Measurements from ENCODE around the gene CLMP.
"Not testable (repeated sequence)": the region's sequence is repeated elsewhere in the genome, so short reads cannot be mapped to it uniquely, and the experiment has no call there.

Gene CLMP

DNA sequence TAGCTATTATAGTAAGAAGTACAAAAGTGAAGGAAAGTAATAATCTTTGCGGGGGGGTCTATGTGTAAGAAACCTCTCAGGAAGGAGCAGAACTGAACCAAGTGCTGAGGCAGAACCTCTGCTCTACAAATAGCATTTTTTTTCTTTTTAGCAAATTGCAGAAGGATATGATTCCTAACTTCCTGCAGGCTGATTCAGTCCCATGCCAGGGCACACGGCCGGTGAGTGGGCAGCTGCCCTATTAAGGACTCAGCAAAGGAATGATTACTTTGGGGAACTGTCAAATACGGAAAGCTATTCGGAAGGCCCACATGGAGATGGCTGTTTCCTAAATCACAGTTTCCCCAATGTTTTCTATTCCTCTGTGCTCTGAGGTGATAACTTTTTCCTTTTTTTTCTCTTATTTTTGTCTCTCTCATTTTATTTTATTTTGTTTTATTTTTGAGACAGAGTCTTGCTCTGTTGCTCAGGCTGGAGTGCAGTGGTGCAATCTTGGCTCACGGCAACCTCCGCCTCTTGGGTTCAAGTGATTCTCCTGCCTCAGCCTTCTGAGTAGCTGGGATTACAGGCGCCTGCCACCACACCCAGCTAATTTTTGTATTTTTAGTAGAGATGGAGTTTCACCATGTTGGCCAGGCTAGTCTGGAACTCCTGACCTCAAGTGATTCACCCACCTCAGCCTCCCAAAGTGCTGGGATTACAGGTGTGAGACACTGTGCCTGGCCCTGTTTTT, 62.8 kb downstream of the CLMP start:
- not testable (repeated sequence) for DNase-seq

DNA sequence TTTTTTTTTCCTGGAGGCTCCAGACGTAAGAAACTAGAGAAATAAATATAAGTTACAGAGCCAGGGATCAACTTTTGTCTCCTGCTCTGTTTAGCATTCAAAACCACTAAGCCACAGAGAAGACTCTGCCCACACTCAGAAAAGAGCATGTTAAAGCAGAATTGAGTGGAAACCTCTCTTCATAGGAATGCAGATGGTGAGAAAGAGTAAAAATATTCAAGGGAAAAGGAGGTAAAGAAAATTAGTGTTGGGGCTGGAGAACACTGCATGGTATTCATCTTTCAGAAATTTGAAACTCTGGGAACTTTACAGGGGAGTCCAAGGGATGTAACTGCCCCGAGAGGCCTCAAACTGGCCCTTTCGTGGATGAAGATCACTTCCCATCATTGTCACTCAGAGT, 65.1 kb downstream of the CLMP start:
- DNase-seq: peak; percentile 38

DNA sequence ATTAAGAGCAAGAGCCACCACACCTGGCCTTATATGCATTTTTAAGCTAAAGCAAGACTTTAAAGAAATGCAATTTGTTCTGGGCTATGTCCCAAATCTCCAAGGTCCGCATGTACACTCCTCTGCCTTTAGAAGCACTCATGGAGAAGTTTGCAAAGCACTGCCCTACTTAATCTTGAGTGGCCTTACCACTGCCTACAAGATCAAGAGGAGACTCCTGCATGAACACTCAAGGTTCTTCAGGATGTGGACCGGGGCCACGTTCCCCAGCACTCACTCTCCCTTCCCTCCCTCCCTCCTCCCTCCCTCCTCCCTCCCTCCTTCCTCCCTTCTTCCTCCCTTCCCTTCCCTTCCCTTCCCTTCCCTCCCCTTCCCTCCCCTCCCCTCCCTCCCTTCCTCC, 69.9 kb downstream of the CLMP start:
- DNase-seq: no peak

DNA sequence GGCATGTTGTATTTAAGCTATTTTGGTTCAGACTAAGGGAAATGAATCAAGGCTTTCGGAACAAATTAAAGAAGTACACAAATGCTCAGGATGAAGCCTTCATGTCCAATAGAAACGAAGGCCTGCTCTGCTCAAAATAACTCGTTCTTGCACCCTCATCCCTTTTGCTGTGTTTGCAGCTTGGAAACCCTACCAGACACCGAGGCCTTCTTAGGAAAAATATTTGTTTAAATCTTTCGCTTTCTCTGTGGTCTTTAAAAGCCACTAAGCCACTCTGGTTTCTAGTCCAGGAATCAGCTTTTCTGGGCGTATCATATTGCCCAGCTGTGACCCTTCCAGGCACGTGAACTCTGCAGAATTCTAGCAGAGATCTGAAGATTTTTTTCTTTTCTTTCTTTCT, 72.2 kb downstream of the CLMP start:
- DNase-seq: peak; percentile 21

DNA sequence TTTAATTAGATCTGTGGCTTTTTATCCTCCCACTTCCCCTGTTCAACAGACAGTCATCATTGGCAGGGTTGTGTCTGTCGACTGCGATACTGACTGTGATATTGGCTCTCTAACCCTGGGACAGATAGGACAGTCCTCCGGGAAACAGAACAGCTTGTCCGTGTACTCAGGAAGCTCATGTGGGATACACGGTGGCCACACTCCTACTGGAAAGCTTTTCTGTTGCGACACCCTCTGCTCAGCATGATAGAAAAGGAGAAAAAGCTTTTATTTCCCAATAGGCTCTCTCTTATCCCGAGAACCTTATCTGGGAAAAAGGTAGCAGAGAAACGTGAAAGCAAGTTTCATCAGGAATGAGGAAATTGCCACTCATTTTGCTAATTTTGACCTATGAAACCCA, 72.7 kb downstream of the CLMP start:
- DNase-seq: peak; percentile 73

DNA sequence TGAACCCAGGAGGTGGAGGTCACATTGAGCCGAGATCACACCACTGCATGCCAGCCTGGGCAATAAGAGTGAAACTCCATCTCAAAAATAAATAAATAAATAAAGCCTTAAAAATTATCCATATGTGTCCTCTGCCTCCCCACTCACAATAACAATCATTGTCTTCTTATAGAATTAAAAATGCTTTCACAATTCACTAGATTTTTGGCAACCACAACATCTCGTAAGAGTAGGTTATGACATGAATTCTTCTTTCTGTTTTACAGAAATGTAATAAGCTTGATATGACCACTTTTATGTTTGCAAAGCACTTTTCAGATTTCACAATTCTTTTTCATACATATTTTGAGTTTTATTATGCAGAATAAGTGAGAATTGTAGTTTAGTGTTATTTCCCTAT, 78.6 kb downstream of the CLMP start:
- no peak for DNase-seq

DNA sequence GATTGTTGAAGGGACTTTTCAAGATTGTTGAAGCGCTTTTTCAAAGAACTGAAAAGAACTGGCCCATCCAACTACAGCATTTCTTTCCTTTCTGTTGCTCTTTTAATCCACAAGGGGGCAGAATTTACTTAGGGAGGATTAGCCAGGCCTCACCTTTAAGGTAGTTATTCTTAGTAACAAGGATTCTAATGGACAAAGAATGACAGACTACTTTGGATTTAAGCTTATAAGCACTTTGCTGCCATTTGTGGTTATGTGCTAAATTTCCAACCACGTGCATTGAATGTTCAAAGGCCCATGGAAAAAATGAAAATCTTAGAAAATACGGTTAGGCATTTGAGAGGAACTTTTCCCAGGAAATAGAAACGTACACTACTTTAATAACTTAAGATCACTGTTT, 83.6 kb downstream of the CLMP start:
- DNase-seq: peak; percentile 61

DNA sequence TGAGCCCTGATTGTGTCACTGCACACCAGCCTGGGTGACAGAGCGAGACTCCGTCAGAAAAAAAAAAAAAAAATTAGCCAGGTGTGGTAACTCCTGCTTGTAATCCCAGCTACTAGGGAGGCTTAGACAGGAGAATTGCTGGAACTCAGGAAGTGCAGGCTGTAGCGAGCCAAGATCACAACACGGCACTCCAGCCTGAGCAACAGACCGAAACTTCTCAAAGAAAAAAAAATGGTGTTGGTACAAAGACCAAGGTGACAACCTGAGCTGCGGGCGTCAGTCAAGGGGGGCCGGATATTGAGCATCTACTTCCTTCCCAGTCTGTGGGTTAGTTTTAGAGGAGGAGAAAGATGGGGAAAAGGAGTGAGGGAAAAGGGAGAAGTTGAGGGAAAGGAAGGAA, 84.7 kb downstream of the CLMP start:
- DNase-seq: no peak

DNA sequence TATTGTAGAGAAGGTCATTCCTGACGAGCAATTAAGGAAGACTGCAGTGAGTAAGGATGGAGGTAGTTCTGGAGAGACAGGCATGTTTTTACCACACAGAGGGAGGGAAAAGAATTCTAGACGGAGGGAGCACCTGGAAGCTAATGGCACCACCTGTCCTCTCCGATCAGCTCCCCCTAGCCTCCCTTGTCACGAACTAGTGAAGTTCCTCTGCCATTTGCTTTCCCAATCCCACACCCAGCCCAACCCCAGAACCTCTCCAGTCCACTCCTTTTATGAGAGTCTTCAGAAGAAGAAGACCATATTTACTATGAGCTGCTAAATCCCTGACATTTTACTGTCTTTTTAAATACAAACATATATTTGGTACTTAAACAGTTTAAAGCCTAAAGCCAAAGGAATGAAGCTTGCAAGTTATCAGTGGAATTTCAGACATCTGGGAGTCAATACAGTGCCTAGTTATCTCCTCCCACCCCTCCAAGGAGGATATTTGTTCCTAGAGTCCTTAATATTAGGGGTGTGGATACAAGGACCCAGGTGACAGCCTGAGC, 87.0 kb downstream of the CLMP start:
- DNase-seq: no peak

DNA sequence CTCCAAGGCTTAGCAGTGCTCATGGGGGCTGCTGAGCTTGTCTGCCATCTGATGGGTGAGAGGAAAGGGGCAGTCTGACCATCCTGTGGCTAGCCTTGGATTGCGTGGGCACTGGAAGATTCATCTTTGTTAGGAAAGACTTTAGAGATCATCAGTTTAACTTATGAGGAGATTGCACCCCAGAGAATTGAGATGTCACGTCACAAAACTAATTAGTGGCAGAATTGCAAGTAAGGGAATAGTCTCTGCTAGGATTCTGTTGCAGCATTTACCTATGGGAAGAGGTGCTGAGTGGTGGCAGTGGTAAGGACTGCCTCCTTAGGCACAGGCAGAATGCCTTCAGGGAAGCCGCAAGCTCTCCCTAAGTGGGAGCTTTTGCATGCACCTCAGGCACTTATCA, 90.4 kb downstream of the CLMP start:
- no peak for DNase-seq

DNA sequence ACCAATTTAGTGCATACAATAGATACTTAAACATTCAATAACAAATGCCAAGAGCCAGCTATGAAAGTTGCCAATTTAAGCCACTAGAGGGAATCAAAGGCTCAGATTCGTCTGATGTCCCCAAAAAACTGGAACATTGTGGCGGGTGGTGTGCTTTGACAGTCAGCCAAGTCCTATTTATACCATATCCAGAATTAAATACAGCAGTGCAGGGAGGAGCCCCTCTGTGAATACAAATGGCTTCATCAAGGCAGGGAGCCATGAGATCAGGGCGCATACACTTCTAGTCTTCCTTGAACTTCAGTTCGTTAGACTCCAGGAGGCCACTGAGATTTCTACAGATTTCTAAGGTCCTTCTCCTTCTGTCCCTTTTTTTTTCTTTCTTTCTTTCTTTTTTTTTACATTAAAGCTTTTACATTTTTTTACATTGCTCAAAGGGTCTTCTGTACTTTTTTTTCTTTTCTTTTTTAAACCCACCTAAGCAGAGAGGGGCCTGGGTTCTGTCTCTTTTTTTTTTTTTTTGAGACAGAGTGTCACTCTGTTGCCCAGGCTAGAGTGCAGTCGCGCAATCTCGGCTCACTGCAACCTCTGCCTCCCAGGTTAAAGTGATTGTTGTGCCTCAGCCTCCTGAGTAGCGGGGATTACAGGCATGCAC, 91.6 kb downstream of the CLMP start:
- peak; percentile 50 for DNase-seq

DNA sequence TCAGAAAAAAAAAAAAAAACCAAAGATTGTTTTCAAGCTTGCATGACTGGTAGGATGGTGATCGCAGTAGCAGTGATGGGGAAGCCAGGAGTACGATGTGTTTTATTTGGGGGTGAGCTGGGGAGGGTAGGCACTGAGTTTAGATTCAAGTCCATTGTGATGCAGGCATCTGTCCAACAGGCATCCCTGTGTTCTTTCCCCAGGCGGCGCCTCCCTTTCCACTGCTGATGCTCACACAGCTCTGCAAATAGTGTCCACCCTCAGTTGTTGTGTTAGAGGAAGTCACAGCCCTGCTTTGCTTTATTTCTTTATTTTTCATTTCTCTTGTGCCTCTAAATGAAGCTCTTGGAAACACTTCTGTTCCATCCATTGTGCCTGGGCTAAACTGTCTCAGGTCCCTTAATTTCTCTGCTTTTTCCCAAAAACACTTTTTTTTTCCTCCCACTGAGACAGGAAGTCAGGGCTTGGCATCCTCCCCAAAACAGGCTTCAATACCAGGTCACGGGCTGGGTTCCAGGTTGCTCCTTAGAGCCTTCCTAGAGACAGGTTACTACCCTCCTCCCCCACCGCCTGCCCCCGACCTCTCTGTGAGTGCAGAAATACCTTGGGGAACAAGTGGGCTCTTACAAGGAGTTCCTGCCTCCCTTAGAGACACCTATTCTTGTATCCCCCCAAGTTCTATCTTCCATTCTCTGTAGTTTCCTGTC, 94.5 kb downstream of the CLMP start:
- no peak for DNase-seq

DNA sequence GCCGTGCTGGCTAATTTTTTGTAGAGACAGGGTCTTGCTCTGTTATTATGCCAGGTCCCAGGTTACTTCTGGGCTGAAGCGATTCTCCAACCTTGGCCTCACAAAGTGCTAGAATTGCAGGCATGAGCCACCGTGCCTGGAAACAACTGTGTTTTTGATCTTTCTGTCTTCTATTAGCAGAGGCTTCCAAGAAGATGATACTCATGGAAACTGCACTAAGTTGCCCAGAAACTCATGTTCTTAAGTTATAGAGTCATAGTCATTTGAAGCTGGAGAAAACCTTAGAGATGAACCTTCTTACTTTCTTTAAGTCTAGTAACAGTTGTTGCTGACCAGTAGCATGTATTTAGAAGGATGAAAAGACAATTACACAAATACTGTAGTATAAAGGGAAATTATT, 96.1 kb downstream of the CLMP start:
- no peak for DNase-seq

DNA sequence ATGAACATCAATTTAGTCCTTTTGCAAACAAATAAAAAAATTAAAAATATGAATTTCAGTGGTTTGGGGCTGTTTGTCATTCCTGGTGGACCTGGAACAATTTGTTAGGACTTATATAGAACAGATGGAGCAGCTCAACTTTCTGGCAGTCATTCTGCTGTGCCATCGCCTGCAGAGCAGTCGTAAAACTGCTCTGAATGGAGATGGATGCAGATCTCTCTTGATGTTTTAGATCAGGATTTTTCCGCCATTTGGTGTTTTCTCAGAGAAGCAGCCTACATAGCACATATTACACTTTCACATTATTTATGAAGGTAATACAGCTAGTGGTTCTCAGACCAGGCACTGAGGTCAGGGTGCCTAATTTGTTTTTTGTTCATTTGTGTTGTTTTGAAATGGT, 101.3 kb downstream of the CLMP start:
- DNase-seq: no peak

DNA sequence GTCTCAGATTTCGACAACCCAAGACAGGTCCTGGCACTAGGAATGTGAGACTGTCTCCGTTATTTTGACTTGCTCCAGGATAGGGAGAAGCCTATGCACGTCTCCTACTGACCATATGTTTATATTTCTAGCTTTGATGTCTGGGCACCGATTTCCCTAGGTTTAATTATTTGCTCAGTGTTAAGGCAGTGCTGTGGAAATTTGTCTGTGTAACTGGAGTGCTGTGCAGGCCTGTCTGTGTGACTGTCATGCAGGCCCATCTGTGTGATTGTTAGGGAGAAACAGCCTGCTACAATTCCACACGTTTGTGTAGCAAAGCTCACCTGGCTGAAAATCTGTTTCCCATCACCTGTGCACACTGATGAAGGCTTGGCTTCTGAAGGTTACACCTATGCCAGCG, 103.5 kb downstream of the CLMP start:
- DNase-seq: no peak

DNA sequence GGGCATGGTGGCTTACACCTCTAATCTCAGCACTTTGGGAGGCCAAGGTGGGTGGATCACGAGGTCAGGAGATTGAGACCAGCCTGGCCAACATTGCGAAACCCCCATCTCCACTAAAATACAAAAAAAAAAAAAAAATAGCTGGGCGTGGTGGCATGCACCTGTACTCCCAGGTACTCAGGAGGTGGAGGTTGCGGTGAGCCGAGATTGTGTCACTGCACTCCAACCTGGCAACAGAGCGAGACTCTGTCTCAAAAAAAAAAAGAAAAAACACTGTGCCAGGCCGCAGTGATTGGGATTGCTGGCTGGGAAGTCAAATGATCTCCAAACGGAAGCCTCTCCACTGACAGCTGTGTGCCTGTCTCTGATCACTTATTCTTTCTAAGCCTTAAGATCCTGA, 104.9 kb downstream of the CLMP start:
- DNase-seq: not testable (repeated sequence)

DNA sequence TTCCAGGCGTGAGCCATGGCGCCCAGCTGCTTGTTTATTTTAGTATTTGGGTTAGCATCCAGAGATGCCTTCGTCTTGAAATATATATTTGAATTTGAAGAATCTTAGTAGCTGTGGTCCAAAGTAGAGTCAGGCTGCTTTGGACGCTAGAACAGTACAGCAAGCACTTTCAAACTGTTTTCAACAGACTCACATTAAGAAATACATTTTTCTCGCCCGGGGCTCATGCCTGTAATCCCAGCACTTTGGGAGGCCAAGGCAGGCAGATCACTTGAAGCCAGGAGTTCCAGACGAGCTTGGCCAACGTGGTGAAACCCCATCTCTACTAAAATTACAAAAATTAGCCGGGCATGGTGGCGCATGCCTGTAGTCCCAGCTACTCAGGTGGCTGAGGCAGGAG, 106.2 kb downstream of the CLMP start:
- not testable (repeated sequence) for DNase-seq

DNA sequence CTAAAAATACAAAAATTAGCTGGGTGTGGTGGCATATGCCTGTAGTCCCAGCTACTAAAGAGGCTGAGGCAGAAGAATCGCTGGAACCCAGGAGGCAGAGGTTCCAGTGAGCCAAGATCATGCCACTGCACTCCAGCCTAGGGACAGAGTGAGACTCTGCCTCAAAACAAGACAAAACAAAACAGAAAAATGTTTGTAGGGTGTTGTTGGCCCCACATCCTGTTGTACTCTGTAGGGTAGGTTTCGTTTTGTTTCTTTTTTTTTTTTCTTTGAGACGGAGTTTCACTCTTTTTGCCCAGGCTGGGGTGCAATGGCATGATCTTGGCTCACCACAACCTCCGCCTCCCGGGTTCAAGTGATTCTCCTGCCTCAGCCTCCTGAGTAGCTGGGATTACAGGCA, 107.4 kb downstream of the CLMP start:
- DNase-seq: not testable (repeated sequence)

DNA sequence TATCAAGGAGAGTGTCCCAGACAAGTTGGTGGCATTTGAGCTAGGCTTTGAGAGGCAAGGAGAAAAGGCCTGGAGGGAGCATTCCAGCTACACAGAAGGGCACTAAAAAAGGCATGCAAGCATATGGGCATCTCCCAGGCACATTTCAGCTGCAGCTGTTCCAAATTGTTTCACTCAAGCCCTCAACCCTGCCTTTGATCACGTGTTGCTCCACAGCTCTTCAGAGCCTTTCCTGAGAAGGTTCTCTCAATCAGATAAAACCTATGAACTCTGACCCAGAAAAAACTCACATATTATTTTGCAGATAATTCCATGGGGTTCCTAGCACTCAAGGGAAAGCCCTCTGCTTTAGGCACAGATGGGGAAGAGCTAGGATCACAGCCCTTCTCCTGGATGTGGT, 108.7 kb downstream of the CLMP start:
- no peak for DNase-seq

DNA sequence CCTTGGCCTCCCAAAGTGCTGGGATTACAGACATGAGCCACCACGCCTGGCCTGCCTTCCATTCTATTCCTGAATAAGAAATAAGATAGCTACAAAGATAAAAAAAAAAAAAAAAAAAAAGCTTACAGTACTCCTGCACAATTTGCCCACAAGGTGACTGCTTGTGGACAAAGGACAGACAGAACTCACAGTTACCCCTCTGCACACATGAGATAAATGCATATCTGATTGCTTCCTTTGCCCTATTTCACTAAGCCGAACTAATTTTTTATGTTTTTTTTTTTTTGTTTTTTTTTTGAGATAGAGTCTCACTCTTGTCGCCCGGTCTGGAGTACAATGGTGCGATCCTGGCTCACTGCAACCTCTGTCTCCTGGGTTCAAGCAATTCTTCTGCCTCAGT, 109.6 kb downstream of the CLMP start:
- DNase-seq: no peak

DNA sequence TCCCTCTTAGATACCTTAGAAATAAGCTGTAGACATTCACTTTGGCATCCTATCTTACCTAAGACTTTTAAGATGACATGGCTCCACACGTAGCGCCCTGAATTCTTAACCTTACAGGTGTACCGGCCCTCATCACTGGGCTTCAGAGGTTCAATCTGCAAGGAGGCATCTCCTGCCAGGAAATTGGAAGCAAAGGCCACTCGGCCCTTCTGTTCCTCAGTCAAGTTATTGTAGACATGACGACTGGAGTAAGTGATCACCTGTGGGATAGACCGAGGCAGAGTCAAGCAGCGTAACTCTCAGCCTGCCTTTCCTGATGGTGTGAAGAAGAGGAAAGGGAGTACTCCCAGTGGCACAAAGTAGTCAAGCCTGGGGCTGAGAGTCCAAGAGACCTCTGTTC, 110.6 kb downstream of the CLMP start:
- no peak for DNase-seq

DNA sequence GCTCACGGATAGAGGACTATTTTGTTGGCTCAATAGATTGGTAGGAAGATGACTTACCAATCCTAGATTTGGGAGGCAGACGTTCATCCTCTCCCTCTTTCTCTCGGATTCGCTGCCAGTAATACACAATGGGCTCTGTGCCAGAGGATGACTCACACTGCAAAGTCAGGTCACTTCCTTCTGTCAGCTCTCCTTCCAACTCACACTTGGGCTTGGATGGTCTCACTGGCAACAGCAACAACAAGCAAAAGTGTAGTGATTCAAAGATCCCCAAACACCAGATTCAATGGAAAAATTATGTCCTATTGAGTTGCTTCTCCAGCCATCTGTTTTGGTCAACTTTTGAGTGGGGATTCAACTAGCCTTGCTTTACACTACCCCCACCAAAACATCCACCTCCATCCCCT, 111.4 kb downstream of the CLMP start:
- peak; percentile 94 for DNase-seq

DNA sequence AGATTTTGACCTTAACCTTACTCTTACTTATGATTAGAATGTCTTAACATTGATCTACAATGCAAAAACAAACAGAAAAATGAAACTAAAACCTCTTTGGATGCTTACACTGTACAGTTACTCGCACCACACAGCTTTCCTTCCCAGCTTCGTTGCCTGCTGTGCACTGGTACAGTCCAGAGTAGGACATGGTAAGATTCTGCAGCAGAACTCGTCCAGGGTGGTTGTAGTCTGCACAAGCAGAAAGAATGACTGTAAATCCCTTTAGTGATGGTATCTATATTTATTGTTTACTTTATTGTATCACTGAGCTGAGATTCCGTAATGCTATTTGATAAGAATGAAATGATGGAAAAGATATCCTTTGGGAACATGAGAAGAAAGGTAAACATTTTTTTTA, 112.1 kb downstream of the CLMP start:
- no peak for DNase-seq

DNA sequence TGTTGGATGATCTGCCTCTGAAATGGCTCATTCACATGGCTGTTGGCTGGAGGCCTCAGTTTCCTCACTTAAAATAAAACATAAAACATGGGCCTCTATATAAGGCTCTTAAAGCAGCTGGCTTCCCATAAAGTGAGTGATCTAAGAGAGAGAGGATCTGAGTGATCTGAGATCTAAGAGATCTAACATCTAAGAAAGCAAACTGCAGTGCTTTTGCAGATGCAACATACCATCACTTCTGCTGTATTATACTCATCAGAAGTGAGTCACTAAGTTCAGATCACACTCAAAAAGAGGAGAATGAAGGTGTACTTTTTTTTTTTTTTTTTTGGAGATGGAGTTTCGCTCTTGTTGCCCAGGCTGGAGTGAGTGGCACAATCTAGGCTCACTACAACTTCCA, 115.0 kb downstream of the CLMP start:
- no peak for DNase-seq

Measured in HCEC 1CT (cell line).